Neuron (in vitro differentiated cells): Measurements from ENCODE around the gene L1CAM.

Experiments
- H2AFZ ChIP-seq: one replicate; pipeline ENCODE4 v1.6.1; 2013; ENCODE audit warnings: low read depth, mild to moderate bottlenecking, inconsistent platforms, low read length, moderate library complexity
- H3K27me3 ChIP-seq: one replicate; pipeline ENCODE4 v1.6.1; 2013; ENCODE audit warnings: low read length; ENCODE audit not compliant: insufficient read depth
- H3K36me3 ChIP-seq: one replicate; pipeline ENCODE4 v1.6.1; 2013; ENCODE audit warnings: low read length; ENCODE audit not compliant: insufficient read depth
- H3K4me1 ChIP-seq: one replicate; pipeline ENCODE4 v1.6.1; 2013; ENCODE audit warnings: low read length; ENCODE audit not compliant: insufficient read depth
- H3K4me3 ChIP-seq: 2 replicates; pipeline ENCODE4 v1.5.1; 2013; ENCODE audit warnings: mild to moderate bottlenecking, low read length, moderate library complexity
- H3K9me3 ChIP-seq: one replicate; pipeline ENCODE4 v1.6.1; 2013; ENCODE audit warnings: low read length

Gene L1CAM

GRCh38 chrX:153884590-153884989 lies 1.4 kb downstream of the L1CAM start:
- Histone ChIP-seq H3K9me3 (no peaks in the 10 kb centered on the region), H3K36me3 (no peaks in the 10 kb centered on the region), H3K27me3 (peaks cover 17% of the 10 kb centered on the region), H2AFZ (no peak overlapping the region), H3K4me1 (peaks cover 62% of the 10 kb centered on the region), H3K4me3 (peak overlapping the region; percentile 50)

- Histone ChIP-seq H3K27me3 (peaks cover 17% of the 10 kb centered on the region), H3K4me1 (peaks cover 65% of the 10 kb centered on the region)
Measured at GRCh38 chrX:153884136-153884535, 1.8 kb downstream of the L1CAM start.

GRCh38 chrX:153883163-153883843 lies 2.7 kb downstream of the L1CAM start:
- H3K27me3 ChIP-seq = peaks cover 17% of the 10 kb centered on the region
- no peak overlapping the region for H3K4me3 ChIP-seq
- H2AFZ ChIP-seq = no peak overlapping the region
- no peaks in the 10 kb centered on the region for H3K9me3 ChIP-seq
- H3K36me3 ChIP-seq = no peaks in the 10 kb centered on the region
- peaks cover 68% of the 10 kb centered on the region for H3K4me1 ChIP-seq

More at GRCh38 chrX:153884136-153884535, 1.8 kb downstream of the L1CAM start:
- Histone ChIP-seq H3K36me3 (no peaks in the 10 kb centered on the region), H3K4me3 (no peak overlapping the region), H3K9me3 (no peaks in the 10 kb centered on the region), H2AFZ (no peak overlapping the region)

GRCh38 chrX:153882557-153882956 lies 3.4 kb downstream of the L1CAM start:
- Histone ChIP-seq H3K4me3 (no peak overlapping the region), H3K27me3 (peaks cover 12% of the 10 kb centered on the region), H3K36me3 (no peaks in the 10 kb centered on the region), H2AFZ (no peak overlapping the region), H3K9me3 (no peaks in the 10 kb centered on the region), H3K4me1 (peaks cover 75% of the 10 kb centered on the region)

GRCh38 chrX:153882086-153882498 lies 3.9 kb downstream of the L1CAM start:
- peaks cover 75% of the 10 kb centered on the region for H3K4me1 ChIP-seq

GRCh38 chrX:153881281-153881680 lies 4.7 kb downstream of the L1CAM start:
- no peaks in the 10 kb centered on the region for H3K9me3 ChIP-seq
- peaks cover 5% of the 10 kb centered on the region for H3K27me3 ChIP-seq
- H3K36me3 ChIP-seq = no peaks in the 10 kb centered on the region
- no peak overlapping the region for H2AFZ ChIP-seq
- peaks cover 69% of the 10 kb centered on the region for H3K4me1 ChIP-seq
- H3K4me3 ChIP-seq = no peak overlapping the region

More at GRCh38 chrX:153882086-153882498, 3.9 kb downstream of the L1CAM start:
- no peak overlapping the region for H3K4me3 ChIP-seq
- no peak overlapping the region for H2AFZ ChIP-seq
- no peaks in the 10 kb centered on the region for H3K36me3 ChIP-seq
- H3K27me3 ChIP-seq = peaks cover 7% of the 10 kb centered on the region
- H3K9me3 ChIP-seq = no peaks in the 10 kb centered on the region

GRCh38 chrX:153880440-153880815 lies 5.5 kb downstream of the L1CAM start:
- H2AFZ ChIP-seq = no peak overlapping the region
- H3K4me3 ChIP-seq = no peak overlapping the region
- peaks cover 74% of the 10 kb centered on the region for H3K4me1 ChIP-seq
- H3K36me3 ChIP-seq = no peaks in the 10 kb centered on the region
- H3K27me3 ChIP-seq = peaks cover 5% of the 10 kb centered on the region
- no peaks in the 10 kb centered on the region for H3K9me3 ChIP-seq

GRCh38 chrX:153879741-153880439 lies 6.1 kb downstream of the L1CAM start:
- Histone ChIP-seq H3K36me3 (no peaks in the 10 kb centered on the region), H3K4me3 (peak overlapping the region; percentile 8), H3K27me3 (peaks cover 2% of the 10 kb centered on the region), H3K9me3 (no peaks in the 10 kb centered on the region), H2AFZ (no peak overlapping the region), H3K4me1 (peaks cover 70% of the 10 kb centered on the region)

- Histone ChIP-seq H3K9me3 (no peaks in the 10 kb centered on the region), H3K27me3 (peaks cover 2% of the 10 kb centered on the region), H3K4me3 (peak overlapping the region; percentile 8), H2AFZ (no peak overlapping the region), H3K36me3 (no peaks in the 10 kb centered on the region), H3K4me1 (peaks cover 70% of the 10 kb centered on the region)
Measured at GRCh38 chrX:153878969-153879653, 6.9 kb downstream of the L1CAM start.

- Histone ChIP-seq H2AFZ (no peak overlapping the region), H3K4me3 (no peak overlapping the region), H3K9me3 (no peaks in the 10 kb centered on the region), H3K4me1 (peaks cover 70% of the 10 kb centered on the region), H3K36me3 (no peaks in the 10 kb centered on the region), H3K27me3 (peaks cover 3% of the 10 kb centered on the region)
Measured at GRCh38 chrX:153878345-153878744, 7.6 kb downstream of the L1CAM start.

- H3K27me3 ChIP-seq = peaks cover 3% of the 10 kb centered on the region
- peaks cover 70% of the 10 kb centered on the region for H3K4me1 ChIP-seq
- H3K9me3 ChIP-seq = no peaks in the 10 kb centered on the region
Measured at GRCh38 chrX:153877571-153878261, 8.3 kb downstream of the L1CAM start.

GRCh38 chrX:153876112-153876491 lies 9.9 kb downstream of the L1CAM start:
- Histone ChIP-seq H3K4me1 (peaks cover 68% of the 10 kb centered on the region), H2AFZ (no peak overlapping the region), H3K27me3 (peaks cover 6% of the 10 kb centered on the region), H3K9me3 (no peaks in the 10 kb centered on the region), H3K36me3 (no peaks in the 10 kb centered on the region), H3K4me3 (no peak overlapping the region)

More at GRCh38 chrX:153877571-153878261, 8.3 kb downstream of the L1CAM start:
- H2AFZ ChIP-seq = no peak overlapping the region
- H3K36me3 ChIP-seq = no peaks in the 10 kb centered on the region
- H3K4me3 ChIP-seq = no peak overlapping the region
